ENCODE data around the gene MEGF10. TPM values are rescaled to one million over a fixed set of nuclear protein-coding genes. Genes with fewer than 3 reads are reported as not detected.

The MEGF10 gene
- total and polyA plus RNA-seq, 4 experiments from 2014 or later, result not detected

DNA sequence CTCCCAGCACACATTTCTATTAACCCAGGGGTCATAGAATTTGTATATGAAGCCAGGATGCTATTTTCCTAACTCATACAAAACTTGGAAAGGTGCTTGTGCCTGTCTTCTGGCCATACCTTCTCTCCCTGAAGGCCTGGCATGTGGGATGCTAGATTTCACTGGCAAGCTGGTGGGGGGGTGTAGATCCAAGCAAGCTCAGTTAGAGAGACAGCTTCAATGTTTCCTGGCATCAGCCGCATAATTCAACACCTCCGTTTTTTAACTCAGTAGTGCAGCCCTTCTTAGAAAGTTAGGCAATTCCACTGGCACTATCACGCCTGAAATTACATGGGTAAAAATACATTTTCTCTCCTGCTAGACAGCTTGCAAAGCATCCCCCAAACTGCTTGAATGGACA lies 51.8 kb downstream of the MEGF10 start:
- H3K36me3 Mint-ChIP-seq, result no peaks in the 10 kb centered on the region
- no peak for DNase-seq
- H3K4me1 Mint-ChIP-seq, result no peaks in the 10 kb centered on the region
- intact Hi-C loops (cut with micrococcal nuclease), result no loop called here
- H3K4me3 Mint-ChIP-seq, result no peak overlapping the region
- H3K27ac Mint-ChIP-seq, result no peak overlapping the region
- Histone ChIP-seq H3K9me3 (ENCODE audit: control insufficient read depth in 1 of 2, low read length in 2 of 2) (no peaks in the 10 kb centered on the region), H3K27me3 (ENCODE audit: insufficient read depth, low read length) (no peaks in the 10 kb centered on the region), H3K4me1 (ENCODE audit: insufficient read depth, low read length) (no peaks in the 10 kb centered on the region), H3K27ac (ENCODE audit: low read depth, low read length) (no peak overlapping the region), H3K4me3 (ENCODE audit: low read length in 2 of 2) (no peak overlapping the region), H3K36me3 (ENCODE audit: insufficient read depth, low read length) (no peaks in the 10 kb centered on the region)
- ChIA-PET CTCF (ENCODE audit: partially characterized antibody) (no interaction called here), POLR2A (ENCODE audit: partially characterized antibody) (no interaction called here)
- H3K27me3 Mint-ChIP-seq, result peaks cover 4 to 10% of the 10 kb centered on the region in 2 donors
- H3K9me3 Mint-ChIP-seq, result no peaks in the 10 kb centered on the region

GRCh38 chr5:127343313-127343712 lies 52.7 kb downstream of the MEGF10 start:
- H3K27ac Mint-ChIP-seq, result no peak overlapping the region
- no peaks in the 10 kb centered on the region for H3K4me1 ChIP-seq (ENCODE audit: insufficient read depth, low read length)
- no peak for DNase-seq
- no peaks in the 10 kb centered on the region for H3K4me1 Mint-ChIP-seq
- H3K27me3 ChIP-seq (ENCODE audit: insufficient read depth, low read length), result no peaks in the 10 kb centered on the region
- no peak overlapping the region for H3K4me3 Mint-ChIP-seq
- H3K9me3 Mint-ChIP-seq, result no peaks in the 10 kb centered on the region
- CTCF ChIA-PET (ENCODE audit: partially characterized antibody), result no interaction called here
- H3K27me3 Mint-ChIP-seq, result peaks cover 5 to 10% of the 10 kb centered on the region in 2 donors
- no peaks in the 10 kb centered on the region for H3K36me3 ChIP-seq (ENCODE audit: insufficient read depth, low read length)
- no peaks in the 10 kb centered on the region for H3K36me3 Mint-ChIP-seq
- POLR2A ChIA-PET (ENCODE audit: partially characterized antibody), result interaction anchor here (0.5 kb wide), 1 partner anchor 602 kb away, joined by 4 read pairs; no protein-coding TSS in a partner anchor
- intact Hi-C loops (cut with micrococcal nuclease), result no loop called here
- no peak overlapping the region for H3K4me3 ChIP-seq (ENCODE audit: low read length in 2 of 2)
- H3K9me3 ChIP-seq (ENCODE audit: control insufficient read depth in 1 of 2, low read length in 2 of 2), result no peaks in the 10 kb centered on the region
- no peak overlapping the region for H3K27ac ChIP-seq (ENCODE audit: low read depth, low read length)

GRCh38 chr5:127343866-127344265 lies 53.3 kb downstream of the MEGF10 start:
- H3K9me3 ChIP-seq (ENCODE audit: control insufficient read depth in 1 of 2, low read length in 2 of 2), result no peaks in the 10 kb centered on the region
- Mint-ChIP-seq H3K36me3 (no peaks in the 10 kb centered on the region), H3K9me3 (no peaks in the 10 kb centered on the region), H3K4me1 (no peaks in the 10 kb centered on the region), H3K27ac (no peak overlapping the region), H3K27me3 (peaks cover 5 to 7% of the 10 kb centered on the region in 2 donors), H3K4me3 (no peak overlapping the region)
- ChIA-PET POLR2A (ENCODE audit: partially characterized antibody) (interaction anchor here (0.5 to 0.6 kb wide), 2 partner anchors 540 to 603 kb away, joined by 3 to 4 read pairs; no protein-coding TSS in a partner anchor), CTCF (ENCODE audit: partially characterized antibody) (no interaction called here)
- H3K4me3 ChIP-seq (ENCODE audit: low read length in 2 of 2), result no peak overlapping the region
- intact Hi-C loops (cut with micrococcal nuclease), result no loop called here
- H3K27me3 ChIP-seq (ENCODE audit: insufficient read depth, low read length), result no peaks in the 10 kb centered on the region
- no peaks in the 10 kb centered on the region for H3K4me1 ChIP-seq (ENCODE audit: insufficient read depth, low read length)
- no peak for DNase-seq
- H3K36me3 ChIP-seq (ENCODE audit: insufficient read depth, low read length), result no peaks in the 10 kb centered on the region
- no peak overlapping the region for H3K27ac ChIP-seq (ENCODE audit: low read depth, low read length)

- H3K27me3 ChIP-seq (ENCODE audit: insufficient read depth, low read length), result no peaks in the 10 kb centered on the region
- no peak overlapping the region for H3K4me3 Mint-ChIP-seq
- intact Hi-C loops (cut with micrococcal nuclease), result no loop called here
- H3K9me3 ChIP-seq (ENCODE audit: control insufficient read depth in 1 of 2, low read length in 2 of 2), result no peaks in the 10 kb centered on the region
- ChIA-PET POLR2A (ENCODE audit: partially characterized antibody) (no interaction called here), CTCF (ENCODE audit: partially characterized antibody) (no interaction called here)
- no peaks in the 10 kb centered on the region for H3K9me3 Mint-ChIP-seq
- no peaks in the 10 kb centered on the region for H3K4me1 ChIP-seq (ENCODE audit: insufficient read depth, low read length)
- no peak overlapping the region for H3K4me3 ChIP-seq (ENCODE audit: low read length in 2 of 2)
- no peak overlapping the region for H3K27ac ChIP-seq (ENCODE audit: low read depth, low read length)
- DNase-seq, result no peak
- H3K4me1 Mint-ChIP-seq, result no peaks in the 10 kb centered on the region
- no peaks in the 10 kb centered on the region for H3K36me3 ChIP-seq (ENCODE audit: insufficient read depth, low read length)
- H3K36me3 Mint-ChIP-seq, result no peaks in the 10 kb centered on the region
- H3K27ac Mint-ChIP-seq, result no peak overlapping the region
- peaks cover 5% of the 10 kb centered on the region in 2 donors for H3K27me3 Mint-ChIP-seq
Observed at GRCh38 chr5:127344931-127345330, 54.3 kb downstream of the MEGF10 start.

GRCh38 chr5:127351418-127351817 lies 60.8 kb downstream of the MEGF10 start:
- ChIA-PET POLR2A (ENCODE audit: partially characterized antibody) (no interaction called here), CTCF (ENCODE audit: partially characterized antibody) (no interaction called here)
- Mint-ChIP-seq H3K36me3 (no peaks in the 10 kb centered on the region), H3K27me3 (peaks cover 4 to 7% of the 10 kb centered on the region in 2 donors), H3K9me3 (no peaks in the 10 kb centered on the region), H3K27ac (no peak overlapping the region), H3K4me1 (no peaks in the 10 kb centered on the region), H3K4me3 (no peak overlapping the region)
- no peak for DNase-seq
- no peaks in the 10 kb centered on the region for H3K4me1 ChIP-seq (ENCODE audit: insufficient read depth, low read length)
- H3K27me3 ChIP-seq (ENCODE audit: insufficient read depth, low read length), result no peaks in the 10 kb centered on the region
- no peaks in the 10 kb centered on the region for H3K36me3 ChIP-seq (ENCODE audit: insufficient read depth, low read length)
- intact Hi-C loops (cut with micrococcal nuclease), result no loop called here
- no peak overlapping the region for H3K4me3 ChIP-seq (ENCODE audit: low read length in 2 of 2)
- no peak overlapping the region for H3K27ac ChIP-seq (ENCODE audit: low read depth, low read length)
- H3K9me3 ChIP-seq (ENCODE audit: control insufficient read depth in 1 of 2, low read length in 2 of 2), result no peaks in the 10 kb centered on the region

- Mint-ChIP-seq H3K27ac (no peak overlapping the region), H3K9me3 (no peaks in the 10 kb centered on the region), H3K4me1 (no peaks in the 10 kb centered on the region), H3K36me3 (no peaks in the 10 kb centered on the region), H3K4me3 (no peak overlapping the region), H3K27me3 (peaks cover 2 to 7% of the 10 kb centered on the region in 2 donors)
- no peaks in the 10 kb centered on the region for H3K27me3 ChIP-seq (ENCODE audit: insufficient read depth, low read length)
- no peaks in the 10 kb centered on the region for H3K36me3 ChIP-seq (ENCODE audit: insufficient read depth, low read length)
- H3K4me1 ChIP-seq (ENCODE audit: insufficient read depth, low read length), result no peaks in the 10 kb centered on the region
- CTCF ChIA-PET (ENCODE audit: partially characterized antibody), result no interaction called here
- POLR2A ChIA-PET (ENCODE audit: partially characterized antibody), result no interaction called here
- intact Hi-C loops (cut with micrococcal nuclease), result no loop called here
- no peak for DNase-seq
- H3K4me3 ChIP-seq (ENCODE audit: low read length in 2 of 2), result no peak overlapping the region
- H3K27ac ChIP-seq (ENCODE audit: low read depth, low read length), result no peak overlapping the region
- H3K9me3 ChIP-seq (ENCODE audit: control insufficient read depth in 1 of 2, low read length in 2 of 2), result no peaks in the 10 kb centered on the region
Observed at GRCh38 chr5:127352068-127352467, 61.5 kb downstream of the MEGF10 start.

- no peak overlapping the region for H3K4me3 Mint-ChIP-seq
- no peaks in the 10 kb centered on the region for H3K36me3 ChIP-seq (ENCODE audit: insufficient read depth, low read length)
- CTCF ChIA-PET (ENCODE audit: partially characterized antibody), result no interaction called here
Observed at GRCh38 chr5:127353327-127353726, 62.7 kb downstream of the MEGF10 start.

GRCh38 chr5:127353796-127354195 lies 63.2 kb downstream of the MEGF10 start:
- CTCF ChIA-PET (ENCODE audit: partially characterized antibody), result no interaction called here
- H3K36me3 Mint-ChIP-seq, result no peaks in the 10 kb centered on the region
- POLR2A ChIA-PET (ENCODE audit: partially characterized antibody), result no interaction called here
- peaks cover 0 to 1% (median 0%) of the 10 kb centered on the region in 8 donors for H3K9me3 Mint-ChIP-seq
- Histone ChIP-seq H3K27ac (ENCODE audit: low read depth, low read length) (no peak overlapping the region), H3K9me3 (ENCODE audit: control insufficient read depth in 1 of 2, low read length in 2 of 2) (no peaks in the 10 kb centered on the region), H3K4me1 (ENCODE audit: insufficient read depth, low read length) (no peaks in the 10 kb centered on the region), H3K36me3 (ENCODE audit: insufficient read depth, low read length) (no peaks in the 10 kb centered on the region), H3K27me3 (ENCODE audit: insufficient read depth, low read length) (no peaks in the 10 kb centered on the region), H3K4me3 (ENCODE audit: low read length in 2 of 2) (no peak overlapping the region)
- no peak for DNase-seq
- no peak overlapping the region for H3K4me3 Mint-ChIP-seq
- no peak overlapping the region for H3K27ac Mint-ChIP-seq
- intact Hi-C loops (cut with micrococcal nuclease), result no loop called here
- H3K27me3 Mint-ChIP-seq, result peaks cover 5 to 8% of the 10 kb centered on the region in 2 donors
- H3K4me1 Mint-ChIP-seq, result no peaks in the 10 kb centered on the region

More at GRCh38 chr5:127353327-127353726, 62.7 kb downstream of the MEGF10 start:
- Mint-ChIP-seq H3K27ac (no peak overlapping the region), H3K9me3 (peaks cover 0 to 1% (median 0%) of the 10 kb centered on the region in 8 donors), H3K36me3 (no peaks in the 10 kb centered on the region), H3K27me3 (peaks cover 5 to 8% of the 10 kb centered on the region in 2 donors), H3K4me1 (no peaks in the 10 kb centered on the region)
- Histone ChIP-seq H3K4me3 (ENCODE audit: low read length in 2 of 2) (no peak overlapping the region), H3K9me3 (ENCODE audit: control insufficient read depth in 1 of 2, low read length in 2 of 2) (no peaks in the 10 kb centered on the region), H3K27ac (ENCODE audit: low read depth, low read length) (no peak overlapping the region), H3K27me3 (ENCODE audit: insufficient read depth, low read length) (no peaks in the 10 kb centered on the region), H3K4me1 (ENCODE audit: insufficient read depth, low read length) (no peaks in the 10 kb centered on the region)
- DNase-seq, result no peak
- POLR2A ChIA-PET (ENCODE audit: partially characterized antibody), result no interaction called here
- intact Hi-C loops (cut with micrococcal nuclease), result no loop called here
